Activated T-cell treated with anti-CD3 and anti-CD28 coated beads, Interleukin-2, amount 50 U/mL, for 72 hours (primary cell): ENCODE data around the gene COPS9. TPM values are rescaled to one million over a fixed set of nuclear protein-coding genes. Genes with fewer than 3 reads are reported as not detected.

Experiments used
- ATAC-seq, 2 donors: fragments of 150-1000 bp; cut with Tn5 transposase; replicated peaks in 1 of 2; 2 replicates each; pipeline ENCODE4 v1.10.0; 2021; ENCODE audit warnings: moderate library complexity in 2 of 2, mild to moderate bottlenecking in 1 of 2
- DNase-seq, 2 donors: peaks; one replicate each; pipeline ENCODE4 v3.0.0; 2021 to 2022; ENCODE audit warnings: mixed read lengths in 1 of 2
- H3K27ac Mint-ChIP-seq: one replicate; pipeline ENCODE4 v1.8.0; 2022; ENCODE audit warnings: mild to moderate bottlenecking, moderate library complexity, mixed read lengths
- H3K27me3 Mint-ChIP-seq: one replicate; pipeline ENCODE4 v1.8.0; 2022; ENCODE audit warnings: low read depth, mixed read lengths
- H3K36me3 Mint-ChIP-seq, 2 donors: one replicate each; pipeline ENCODE4 v1.8.0; 2022; ENCODE audit warnings: mixed read lengths in 2 of 2, mild to moderate bottlenecking in 1 of 2; ENCODE audit not compliant: insufficient read depth in 2 of 2
- H3K4me1 Mint-ChIP-seq: one replicate; pipeline ENCODE4 v1.8.0; 2022; ENCODE audit warnings: low read depth, mixed read lengths
- H3K4me3 Mint-ChIP-seq, 2 donors: one replicate each; pipeline ENCODE4 v1.8.0; 2022; ENCODE audit warnings: mild to moderate bottlenecking in 2 of 2, mixed read lengths in 2 of 2, moderate library complexity in 2 of 2
- H3K9me3 Mint-ChIP-seq, 2 donors: one replicate each; pipeline ENCODE4 v1.8.0; 2022; ENCODE audit warnings: mixed read lengths in 2 of 2
- total RNA-seq, 2 donors: library from RNA; stranded (reverse); gene quantifications; one replicate each; pipeline ENCODE4 v1.2.3, GENCODE V29; 2022

The COPS9 gene
- total RNA-seq, 2 donors from 2014 or later = 73.1 to 81.5 TPM

DNA sequence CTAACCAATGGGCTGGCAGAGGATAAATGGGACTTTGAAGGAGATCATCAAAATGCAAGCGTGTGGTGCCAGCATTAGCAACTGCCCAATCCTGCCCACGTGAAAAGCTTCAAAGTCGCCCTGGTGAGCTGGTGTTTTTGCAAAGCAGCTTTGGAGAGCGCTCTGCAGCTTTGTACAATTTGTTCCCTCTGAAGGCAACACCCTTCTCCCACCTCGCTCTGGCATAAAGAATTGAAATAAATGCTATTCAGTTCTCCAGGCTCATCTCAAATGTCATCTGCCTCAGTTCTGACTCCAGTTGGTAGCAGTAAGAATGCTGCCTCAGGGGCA, 3.5 kb downstream of the COPS9 start:
- Mint-ChIP-seq H3K4me1 (peaks cover 21% of the 10 kb centered on the region), H3K9me3 (no peaks in the 10 kb centered on the region), H3K27me3 (no peaks in the 10 kb centered on the region), H3K27ac (no peak overlapping the region), H3K36me3 (peaks cover 3 to 13% of the 10 kb centered on the region in 2 donors), H3K4me3 (no peak overlapping the region)
- ATAC-seq (no peak), DNase-seq (no peak)

GRCh38 chr2:240131941-240132650, 4.0 kb downstream of the COPS9 start:
- Mint-ChIP-seq H3K4me1 (peaks cover 19% of the 10 kb centered on the region), H3K9me3 (no peaks in the 10 kb centered on the region), H3K27me3 (no peaks in the 10 kb centered on the region), H3K27ac (no peak overlapping the region), H3K4me3 (no peak overlapping the region), H3K36me3 (peaks cover 3 to 17% of the 10 kb centered on the region in 2 donors)
- no peak for ATAC-seq
- peak in 1 of 2 donors; percentile 7 for DNase-seq

- Mint-ChIP-seq H3K4me3 (no peak overlapping the region), H3K36me3 (peaks cover 3 to 17% of the 10 kb centered on the region in 2 donors)
Measured at GRCh38 chr2:240131296-240131695, 4.8 kb downstream of the COPS9 start.

DNA sequence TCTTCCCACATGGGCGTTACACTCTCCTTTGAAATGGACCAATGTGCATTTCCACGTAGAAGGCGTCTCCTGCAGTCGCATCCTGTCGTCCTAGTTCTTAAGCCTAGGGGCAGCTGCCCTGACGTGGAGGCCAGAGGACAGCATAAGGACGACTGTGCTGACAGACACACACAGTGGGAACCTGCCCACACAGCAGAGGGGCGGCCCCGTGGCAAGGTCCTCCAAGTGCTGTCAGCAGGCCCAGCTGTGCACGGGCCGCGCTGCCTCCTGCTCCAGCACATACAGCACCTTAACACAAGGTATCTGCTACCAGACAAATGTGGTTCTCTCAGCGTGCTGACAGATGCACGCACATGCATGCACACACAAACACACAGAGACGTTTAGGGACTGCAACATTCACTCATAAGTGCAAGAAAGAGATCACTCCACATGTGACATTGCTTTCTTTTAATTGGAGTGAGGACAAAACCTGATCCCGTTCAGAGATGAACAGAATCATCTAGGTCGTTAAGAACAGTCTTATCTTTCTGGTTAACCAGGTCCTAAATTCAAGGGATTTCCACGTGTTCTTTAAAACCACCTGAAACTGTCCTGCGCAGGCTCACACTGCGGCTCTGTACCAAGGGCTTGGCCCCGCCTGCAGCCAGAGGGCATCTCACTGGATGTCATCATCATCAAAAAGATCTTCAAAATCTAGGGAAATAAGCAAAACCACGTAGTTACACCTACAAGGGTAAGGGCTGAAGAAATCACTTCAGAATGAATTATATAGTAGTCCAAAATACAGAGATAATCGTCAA, 5.5 kb downstream of the COPS9 start:
- H3K4me3 Mint-ChIP-seq = no peak overlapping the region
- no peaks in the 10 kb centered on the region for H3K27me3 Mint-ChIP-seq

More at GRCh38 chr2:240131296-240131695, 4.8 kb downstream of the COPS9 start:
- H3K4me1 Mint-ChIP-seq = peaks cover 17% of the 10 kb centered on the region
- H3K9me3 Mint-ChIP-seq = no peaks in the 10 kb centered on the region
- no peaks in the 10 kb centered on the region for H3K27me3 Mint-ChIP-seq
- ATAC-seq (no peak), DNase-seq (no peak)
- no peak overlapping the region for H3K27ac Mint-ChIP-seq

DNA sequence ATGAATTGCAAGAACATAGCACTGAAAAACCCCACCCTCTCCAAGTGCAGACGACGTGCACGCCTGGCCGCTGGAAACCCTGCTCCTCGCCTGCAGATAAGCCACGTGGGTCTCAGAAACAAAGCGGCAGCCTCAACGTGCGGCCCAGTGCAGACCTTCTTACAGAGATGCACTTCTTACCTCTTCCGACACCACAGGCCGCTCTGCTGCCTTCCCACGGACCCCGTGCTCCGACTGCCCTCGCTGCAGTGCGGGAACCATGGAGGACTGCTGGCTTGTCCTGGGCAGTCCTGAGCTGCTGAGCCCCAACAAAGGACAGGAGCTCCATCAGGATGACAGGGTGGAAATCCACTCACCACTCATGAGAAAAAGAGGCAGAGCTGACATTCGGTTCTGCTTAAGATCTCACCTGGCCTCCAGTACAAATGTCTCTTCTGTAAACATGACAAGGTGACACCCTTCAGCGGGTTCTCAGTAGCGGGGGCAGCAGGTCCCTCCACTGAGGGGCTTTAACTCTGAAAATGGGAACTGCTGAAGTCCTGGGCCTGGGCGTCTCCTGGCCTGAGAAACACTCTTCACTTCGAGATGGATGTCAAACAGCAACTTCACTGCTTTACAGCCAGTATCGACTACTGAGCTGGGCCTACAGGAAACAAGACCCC, 6.2 kb downstream of the COPS9 start:
- H3K9me3 Mint-ChIP-seq = no peaks in the 10 kb centered on the region
- H3K36me3 Mint-ChIP-seq = peaks cover 2 to 18% of the 10 kb centered on the region in 2 donors
- H3K4me1 Mint-ChIP-seq = peaks cover 8% of the 10 kb centered on the region
- H3K27me3 Mint-ChIP-seq = no peaks in the 10 kb centered on the region
- ATAC-seq (no peak), DNase-seq (no peak)
- no peak overlapping the region for H3K27ac Mint-ChIP-seq
- H3K4me3 Mint-ChIP-seq = no peak overlapping the region

More for the DNA sequence above, 5.5 kb downstream of the COPS9 start:
- ATAC-seq (no peak), DNase-seq (no peak)
- Mint-ChIP-seq H3K4me1 (peaks cover 16% of the 10 kb centered on the region), H3K36me3 (peaks cover 3 to 19% of the 10 kb centered on the region in 2 donors), H3K27ac (no peak overlapping the region), H3K9me3 (no peaks in the 10 kb centered on the region)

GRCh38 chr2:240129311-240129710, 6.8 kb downstream of the COPS9 start:
- peaks cover 2 to 18% of the 10 kb centered on the region in 2 donors for H3K36me3 Mint-ChIP-seq
- no peak for DNase-seq
- no peak overlapping the region for H3K4me3 Mint-ChIP-seq
- peaks cover 3% of the 10 kb centered on the region for H3K4me1 Mint-ChIP-seq
- no peak for ATAC-seq
- no peaks in the 10 kb centered on the region for H3K27me3 Mint-ChIP-seq
- H3K9me3 Mint-ChIP-seq = no peaks in the 10 kb centered on the region
- no peak overlapping the region for H3K27ac Mint-ChIP-seq

- Mint-ChIP-seq H3K4me3 (no peak overlapping the region), H3K4me1 (no peaks in the 10 kb centered on the region), H3K27me3 (no peaks in the 10 kb centered on the region), H3K27ac (no peak overlapping the region), H3K36me3 (peaks cover 2 to 18% of the 10 kb centered on the region in 2 donors), H3K9me3 (no peaks in the 10 kb centered on the region)
- DNase-seq = no peak
- ATAC-seq = no peak
Measured at GRCh38 chr2:240128608-240129145, 7.4 kb downstream of the COPS9 start.

GRCh38 chr2:240127911-240128607, 8.0 kb downstream of the COPS9 start:
- Mint-ChIP-seq H3K27me3 (no peaks in the 10 kb centered on the region), H3K9me3 (no peaks in the 10 kb centered on the region), H3K27ac (no peak overlapping the region), H3K36me3 (peaks cover 2 to 15% of the 10 kb centered on the region in 2 donors), H3K4me1 (no peaks in the 10 kb centered on the region), H3K4me3 (no peak overlapping the region)
- DNase-seq (no peak), ATAC-seq (no peak)

DNA sequence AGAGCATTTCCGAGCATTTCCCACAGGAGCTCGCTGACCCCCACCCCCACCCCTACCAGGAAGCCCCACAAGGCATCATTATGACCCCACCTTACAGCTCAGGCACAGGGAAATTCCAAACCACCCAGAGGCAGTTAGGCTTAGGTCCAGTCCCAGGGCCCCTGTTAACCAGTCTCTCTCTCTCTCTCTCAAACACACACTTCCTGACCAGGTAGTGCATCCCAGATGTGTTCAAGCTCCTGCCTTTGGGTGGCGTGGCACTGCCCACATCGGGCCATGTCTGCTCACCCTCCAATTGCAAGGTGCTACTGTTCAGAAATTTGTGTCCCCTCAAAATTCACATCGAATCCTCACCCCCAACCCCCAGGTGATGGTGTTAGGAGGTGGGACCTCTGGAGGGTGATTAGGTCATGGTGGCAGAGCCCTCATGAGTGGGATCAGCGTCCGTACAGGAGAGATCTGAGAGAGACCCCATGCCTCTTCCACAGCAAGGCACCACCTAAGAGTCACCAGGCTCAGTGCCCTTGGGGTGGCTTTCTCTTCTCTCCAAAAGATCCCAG, 8.8 kb downstream of the COPS9 start:
- Mint-ChIP-seq H3K4me3 (no peak overlapping the region), H3K36me3 (peaks cover 2 to 15% of the 10 kb centered on the region in 2 donors), H3K4me1 (no peaks in the 10 kb centered on the region), H3K27me3 (no peaks in the 10 kb centered on the region), H3K9me3 (no peaks in the 10 kb centered on the region), H3K27ac (no peak overlapping the region)
- DNase-seq (no peak), ATAC-seq (no peak)

DNA sequence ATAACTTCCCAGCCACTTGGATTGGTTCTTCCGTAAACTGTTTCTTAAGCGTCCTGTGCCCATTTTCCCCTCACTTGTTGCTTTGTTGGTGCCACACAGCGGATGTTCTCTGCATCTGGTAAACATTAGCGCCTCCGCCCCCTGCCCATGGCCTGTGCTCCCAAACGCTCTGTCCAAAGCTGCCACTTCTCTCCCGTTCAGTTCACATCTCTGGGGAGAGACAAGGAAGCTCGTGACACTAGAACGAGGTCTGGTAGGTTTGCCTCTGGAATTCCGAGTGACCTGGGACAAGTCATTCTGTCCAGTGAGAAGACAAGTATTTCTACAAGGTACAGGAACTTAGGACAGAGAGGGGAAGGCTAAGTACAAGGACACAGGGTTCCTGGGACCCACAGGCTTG, 9.4 kb downstream of the COPS9 start:
- DNase-seq (no peak), ATAC-seq (no peak)
- Mint-ChIP-seq H3K9me3 (no peaks in the 10 kb centered on the region), H3K27ac (no peak overlapping the region), H3K36me3 (peaks cover 2 to 15% of the 10 kb centered on the region in 2 donors), H3K27me3 (peaks cover under 1% of the 10 kb centered on the region), H3K4me3 (no peak overlapping the region), H3K4me1 (peaks cover 1% of the 10 kb centered on the region)

GRCh38 chr2:240125742-240126141, 10.4 kb downstream of the COPS9 start:
- peaks cover 2 to 9% of the 10 kb centered on the region in 2 donors for H3K36me3 Mint-ChIP-seq
- H3K27ac Mint-ChIP-seq = no peak overlapping the region
- no peak overlapping the region for H3K4me3 Mint-ChIP-seq
- DNase-seq = no peak
- ATAC-seq = no peak
- peaks cover 11% of the 10 kb centered on the region for H3K4me1 Mint-ChIP-seq
- peaks cover 11% of the 10 kb centered on the region for H3K27me3 Mint-ChIP-seq
- H3K9me3 Mint-ChIP-seq = no peaks in the 10 kb centered on the region

DNA sequence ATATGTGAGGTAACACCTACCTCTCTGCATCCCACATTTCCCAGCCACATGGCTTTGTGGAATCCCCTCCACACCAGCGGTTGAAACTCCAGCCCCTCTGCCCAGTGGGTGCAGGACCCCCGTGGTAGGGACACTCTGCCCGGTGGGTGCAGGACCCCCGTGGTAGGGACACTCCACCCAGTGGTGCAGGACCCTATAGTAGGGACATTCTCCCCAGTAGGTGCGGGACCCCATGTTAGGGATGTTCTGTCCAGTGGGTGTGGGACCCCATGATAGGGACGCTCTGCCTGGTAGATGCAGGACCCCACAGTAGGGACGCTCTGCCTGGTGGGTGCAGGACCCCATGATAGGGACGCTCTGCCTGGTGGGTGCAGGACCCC, 11.5 kb downstream of the COPS9 start:
- no peak for DNase-seq
- H3K27me3 Mint-ChIP-seq = peaks cover 18% of the 10 kb centered on the region
- H3K4me3 Mint-ChIP-seq = no peak overlapping the region
- no peak overlapping the region for H3K27ac Mint-ChIP-seq
- no peaks in the 10 kb centered on the region for H3K9me3 Mint-ChIP-seq
- H3K36me3 Mint-ChIP-seq = peaks cover 0 to 9% of the 10 kb centered on the region in 2 donors
- ATAC-seq = no peak
- peaks cover 11% of the 10 kb centered on the region for H3K4me1 Mint-ChIP-seq
